ENCODE results near the gene AP1AR. TPM values are rescaled to one million over a fixed set of nuclear protein-coding genes. Genes with fewer than 3 reads are reported as not detected.
"Not testable (repeated sequence)": the region's sequence is repeated elsewhere in the genome, so short reads cannot be mapped to it uniquely, and the experiment has no call there.

AP1AR gene
- total RNA-seq, 4 donors from 2014 or later = 18.2 to 46.1 (median 32.5) TPM

- Histone ChIP-seq H3K9me3 (no peaks in the 10 kb centered on the region), H3K36me3 (no peaks in the 10 kb centered on the region), H3K27me3 (no peaks in the 10 kb centered on the region), H3K27ac (peak overlapping the region in 1 of 4 donors; percentile 17), H3K4me3 (no peak overlapping the region), H3K4me1 (peaks cover 0 to 9% (median 4%) of the 10 kb centered on the region in 4 donors)
- no peak for DNase-seq
- TF ChIP-seq POLR2A (IDR thresholded peaks at IDR 0.05) (no peak), CTCF (IDR thresholded peaks at IDR 0.05) (no peak)
Observed at GRCh38 chr4:112302320-112303274, 71.0 kb downstream of the AP1AR start.

- H3K9me3 ChIP-seq, H3K27ac ChIP-seq, H3K27me3 ChIP-seq, H3K4me3 ChIP-seq, H3K4me1 ChIP-seq, DNase-seq, H3K36me3 ChIP-seq: not testable (repeated sequence)
Observed at GRCh38 chr4:112305477-112305876, 73.9 kb downstream of the AP1AR start.

- H3K9me3 ChIP-seq, H3K27ac ChIP-seq, H3K27me3 ChIP-seq, H3K4me3 ChIP-seq, H3K4me1 ChIP-seq, DNase-seq, H3K36me3 ChIP-seq: not testable (repeated sequence)
Observed at GRCh38 chr4:112309263-112309791, 77.7 kb downstream of the AP1AR start.

- no peaks in the 10 kb centered on the region for H3K27me3 ChIP-seq
- H3K36me3 ChIP-seq = no peaks in the 10 kb centered on the region
- TF ChIP-seq CTCF (IDR thresholded peaks at IDR 0.05) (no peak), POLR2A (IDR thresholded peaks at IDR 0.05) (no peak)
- no peaks in the 10 kb centered on the region for H3K4me1 ChIP-seq
- no peak for DNase-seq
- no peaks in the 10 kb centered on the region for H3K9me3 ChIP-seq
- no peak overlapping the region for H3K27ac ChIP-seq
- no peak overlapping the region for H3K4me3 ChIP-seq
Observed at GRCh38 chr4:112311516-112311915, 79.9 kb downstream of the AP1AR start.

- TF ChIP-seq CTCF (IDR thresholded peaks at IDR 0.05) (no peak), POLR2A (IDR thresholded peaks at IDR 0.05) (no peak)
- no peaks in the 10 kb centered on the region for H3K4me1 ChIP-seq
- DNase-seq = no peak
- no peaks in the 10 kb centered on the region for H3K9me3 ChIP-seq
- no peaks in the 10 kb centered on the region for H3K36me3 ChIP-seq
- H3K27ac ChIP-seq = peak overlapping the region in 2 of 4 donors; percentile 38 to 55
- peak overlapping the region in 2 of 4 donors; percentile 14 to 26 for H3K4me3 ChIP-seq
- H3K27me3 ChIP-seq = no peaks in the 10 kb centered on the region
Observed at GRCh38 chr4:112312610-112313239, 81.1 kb downstream of the AP1AR start.

GRCh38 chr4:112315446-112315845 lies 83.9 kb downstream of the AP1AR start:
- no peaks in the 10 kb centered on the region for H3K36me3 ChIP-seq
- H3K4me3 ChIP-seq = no peak overlapping the region
- H3K27me3 ChIP-seq = no peaks in the 10 kb centered on the region
- H3K4me1 ChIP-seq = no peaks in the 10 kb centered on the region
- H3K27ac ChIP-seq = no peak overlapping the region
- DNase-seq = no peak
- no peaks in the 10 kb centered on the region for H3K9me3 ChIP-seq
- TF ChIP-seq CTCF (IDR thresholded peaks at IDR 0.05) = no peak
- TF ChIP-seq POLR2A (IDR thresholded peaks at IDR 0.05) = no peak

All from Peyer's patch (tissue), 4 donors.